HG03442 (cell line): ENCODE results near the gene NOL4L.

Source experiments
- ATAC-seq: cut with Tn5 transposase; IDR thresholded peaks from one replicate; pipeline ENCODE4 v1.9.1; 2021; ENCODE audit warnings: mild to moderate bottlenecking, moderate library complexity; ENCODE audit not compliant: unreplicated experiment

Gene NOL4L

DNA sequence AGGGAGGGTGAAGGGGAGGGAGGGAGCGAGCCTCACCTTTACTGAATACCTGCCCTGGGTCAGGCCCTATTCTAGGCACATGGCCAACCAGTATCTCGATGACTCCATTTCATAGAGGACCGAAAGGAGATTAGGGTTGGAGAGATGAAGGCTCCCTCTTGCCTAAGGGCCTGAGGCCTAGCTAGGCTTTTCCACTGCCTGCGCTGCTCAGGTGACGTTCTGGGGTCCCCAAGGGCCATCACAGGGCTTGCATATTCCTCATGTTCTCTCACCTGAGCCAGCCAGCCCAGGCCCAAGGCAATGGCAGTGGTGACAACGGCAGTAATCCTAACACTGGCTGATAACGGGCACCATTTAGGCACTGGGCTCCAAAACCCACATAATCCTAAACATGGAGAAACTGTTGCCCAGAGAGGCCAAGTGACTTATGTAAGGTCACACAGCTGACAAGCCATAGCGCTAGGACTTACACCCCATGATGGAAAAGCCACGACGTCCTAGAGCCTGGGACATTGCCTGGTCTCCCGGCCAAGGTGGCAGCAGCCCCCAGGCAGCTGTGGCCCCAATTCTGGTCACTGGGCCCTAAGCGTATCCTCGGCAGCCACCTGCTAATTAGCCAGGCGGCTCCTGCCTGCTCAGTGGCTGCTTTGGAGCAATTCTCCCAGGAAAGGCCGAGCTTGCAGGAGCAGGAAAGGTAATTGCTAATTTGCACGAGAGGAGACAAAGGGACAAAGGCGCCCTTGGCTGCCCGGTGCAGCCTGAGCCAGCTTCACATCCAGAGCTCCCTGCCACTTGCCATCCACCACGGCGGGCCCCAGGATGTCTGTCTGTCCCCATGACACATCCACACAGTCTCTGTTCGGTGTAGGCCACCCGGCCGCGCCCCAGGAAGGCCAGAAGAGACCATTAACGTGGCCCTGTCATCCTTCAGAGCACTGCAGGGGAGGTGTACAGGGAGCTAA lies 21.5 kb downstream of the NOL4L start:
- ATAC-seq = no peak

DNA sequence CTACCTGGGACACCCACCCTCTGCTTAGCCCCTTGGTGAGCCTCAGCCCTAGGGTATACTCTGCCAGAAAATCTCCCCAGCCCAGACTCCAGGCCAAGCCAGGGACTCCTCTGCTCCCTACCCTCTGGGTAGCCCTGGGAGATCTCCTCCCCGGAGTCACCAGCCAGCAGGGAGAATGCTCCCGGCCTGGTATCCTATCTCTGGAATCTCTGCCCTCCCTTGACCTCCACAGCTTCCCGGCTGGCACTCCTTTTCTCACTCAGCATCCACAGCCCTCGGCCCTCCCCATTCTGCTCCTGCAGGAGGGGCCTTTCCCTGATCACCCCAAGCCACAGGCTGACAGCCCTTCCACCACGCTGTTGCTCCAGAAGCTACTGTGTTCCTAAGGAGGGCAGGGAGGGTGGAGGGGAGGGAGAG lies 22.6 kb downstream of the NOL4L start:
- ATAC-seq = no peak

- no peak for ATAC-seq
Observed at GRCh38 chr20:32560989-32561830, 23.9 kb downstream of the NOL4L start.

DNA sequence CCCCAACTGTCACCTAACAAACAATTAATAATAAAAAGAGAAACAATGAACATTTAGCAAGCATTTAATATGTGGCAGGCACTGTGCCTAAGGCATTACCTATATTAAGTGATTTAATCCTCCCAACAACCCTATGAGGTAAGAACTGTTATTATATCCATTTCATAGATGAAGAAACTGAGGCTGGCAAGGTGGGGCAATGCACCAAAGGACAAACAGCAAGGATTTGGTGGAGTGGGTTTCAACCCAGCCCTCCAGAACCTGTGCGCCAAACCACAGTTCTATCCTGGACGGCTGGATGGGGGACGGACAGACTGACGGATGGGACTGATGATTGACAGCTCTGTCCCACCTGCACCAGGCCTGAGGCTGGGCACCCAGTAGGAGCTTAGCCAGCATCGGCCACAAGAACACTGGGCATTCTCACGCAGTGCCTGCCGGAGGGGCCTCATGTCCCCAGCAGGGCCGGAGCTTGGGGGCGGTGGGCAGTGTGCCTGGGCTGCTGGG lies 24.6 kb downstream of the NOL4L start:
- no peak for ATAC-seq

- no peak for ATAC-seq
Observed at GRCh38 chr20:32559753-32560380, 25.3 kb downstream of the NOL4L start.

GRCh38 chr20:32559205-32559752 lies 25.9 kb downstream of the NOL4L start:
- ATAC-seq = no peak

GRCh38 chr20:32558526-32558925 lies 26.6 kb downstream of the NOL4L start:
- ATAC-seq = no peak

- ATAC-seq = no peak
Observed at GRCh38 chr20:32557319-32557718, 27.8 kb downstream of the NOL4L start.

DNA sequence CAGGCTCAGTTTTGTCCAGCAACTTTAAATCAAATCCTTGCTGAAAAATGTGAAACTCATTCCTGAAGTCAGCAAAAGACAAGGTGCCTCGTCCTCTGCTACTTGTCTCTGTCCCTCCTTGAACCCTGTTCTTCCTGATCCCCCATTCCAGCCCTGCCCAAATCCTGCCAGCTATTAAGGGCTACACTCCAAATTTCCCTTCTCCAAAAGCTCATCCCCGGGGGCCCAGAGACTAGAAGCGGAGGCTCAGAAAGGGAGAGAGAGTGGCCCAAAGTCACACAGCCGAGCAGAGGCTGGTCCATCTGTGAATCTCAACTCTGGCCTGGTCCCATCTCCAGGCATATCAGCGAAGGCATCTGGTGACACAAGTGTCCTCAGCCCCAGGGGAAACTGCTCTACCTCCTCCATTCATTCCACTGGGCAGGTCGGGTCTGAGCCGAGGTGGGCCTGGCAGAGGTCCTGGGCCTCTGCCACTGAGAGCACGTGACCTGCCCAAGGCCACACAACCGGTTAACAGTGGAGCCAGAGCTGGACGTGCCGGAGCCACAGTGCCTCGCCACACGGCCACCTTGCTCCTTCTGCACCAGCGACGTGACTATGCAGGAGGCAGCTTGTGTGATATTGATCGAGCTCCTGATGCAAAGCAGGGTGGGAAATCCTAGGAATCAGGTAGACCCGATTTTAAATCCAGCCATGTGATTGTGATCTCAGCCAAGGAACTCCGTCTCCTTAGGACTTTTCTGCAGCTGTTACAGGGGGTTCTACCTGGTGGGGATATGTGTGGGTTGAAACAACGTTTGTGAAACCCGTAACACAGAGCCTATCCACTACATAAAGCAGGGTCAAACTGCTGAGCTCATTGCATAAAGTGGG lies 28.6 kb downstream of the NOL4L start:
- no peak for ATAC-seq

GRCh38 chr20:32555584-32555983 lies 29.5 kb downstream of the NOL4L start:
- ATAC-seq = no peak

GRCh38 chr20:32554965-32555289 lies 30.2 kb downstream of the NOL4L start:
- ATAC-seq = no peak

DNA sequence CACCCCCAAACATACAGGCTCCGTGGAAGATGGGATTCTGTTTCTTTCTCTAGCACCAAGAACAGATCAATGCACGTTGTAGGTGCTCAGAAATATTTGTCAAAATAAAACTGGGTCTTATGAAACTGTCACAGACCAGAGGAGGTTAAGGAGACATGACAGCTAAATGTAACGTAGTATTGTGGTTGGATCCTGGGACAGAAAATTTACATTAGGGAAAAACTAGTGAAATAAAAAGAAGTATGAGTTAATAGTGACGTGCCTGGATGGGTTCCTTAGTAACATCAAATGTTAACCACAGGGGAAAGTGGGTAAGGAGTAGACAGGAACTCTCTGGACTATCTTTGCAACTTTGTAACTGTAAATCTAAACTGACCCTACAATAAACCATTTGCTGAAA lies 31.5 kb downstream of the NOL4L start:
- ATAC-seq = no peak

DNA sequence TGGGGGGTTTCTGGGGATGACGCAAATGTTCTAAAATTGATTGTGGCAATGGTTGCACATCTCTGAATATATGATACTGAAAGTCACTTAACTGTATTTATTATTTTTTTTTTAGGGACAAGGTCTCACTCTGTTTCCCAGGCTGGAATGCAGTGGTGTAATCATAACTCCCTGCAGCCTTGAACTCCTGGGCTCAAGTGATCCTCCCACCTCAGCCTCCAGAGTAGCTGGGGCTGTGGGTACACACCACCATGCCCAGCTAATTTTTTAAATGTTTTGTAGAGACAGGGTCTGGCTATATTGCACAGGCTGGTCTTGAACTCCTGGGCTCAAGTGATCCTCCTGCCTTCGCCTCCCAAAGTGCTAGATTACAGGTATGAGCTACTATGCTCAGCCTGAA lies 33.4 kb downstream of the NOL4L start:
- ATAC-seq = no peak

DNA sequence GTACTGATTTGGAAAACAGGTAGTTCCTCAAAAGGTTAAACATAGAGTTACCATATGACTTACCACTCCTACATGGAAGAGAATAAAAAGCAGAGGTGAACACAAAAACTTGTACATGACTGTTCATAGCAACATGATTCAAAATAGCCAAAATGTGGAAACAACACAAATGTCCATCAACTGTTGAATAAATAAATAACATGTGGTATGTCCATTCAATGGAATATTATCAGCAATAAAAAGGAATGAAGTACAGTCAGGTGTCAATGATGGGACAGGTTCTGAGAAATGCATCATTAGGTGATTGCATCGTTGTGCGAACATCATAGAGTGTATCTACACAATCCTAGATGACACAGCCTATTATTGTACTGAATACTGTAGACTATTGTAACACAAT lies 35.3 kb downstream of the NOL4L start:
- ATAC-seq = no peak

- no peak for ATAC-seq
Observed at GRCh38 chr20:32547753-32548034, 37.4 kb downstream of the NOL4L start.

GRCh38 chr20:32546918-32547752 lies 38.0 kb downstream of the NOL4L start:
- ATAC-seq = no peak

DNA sequence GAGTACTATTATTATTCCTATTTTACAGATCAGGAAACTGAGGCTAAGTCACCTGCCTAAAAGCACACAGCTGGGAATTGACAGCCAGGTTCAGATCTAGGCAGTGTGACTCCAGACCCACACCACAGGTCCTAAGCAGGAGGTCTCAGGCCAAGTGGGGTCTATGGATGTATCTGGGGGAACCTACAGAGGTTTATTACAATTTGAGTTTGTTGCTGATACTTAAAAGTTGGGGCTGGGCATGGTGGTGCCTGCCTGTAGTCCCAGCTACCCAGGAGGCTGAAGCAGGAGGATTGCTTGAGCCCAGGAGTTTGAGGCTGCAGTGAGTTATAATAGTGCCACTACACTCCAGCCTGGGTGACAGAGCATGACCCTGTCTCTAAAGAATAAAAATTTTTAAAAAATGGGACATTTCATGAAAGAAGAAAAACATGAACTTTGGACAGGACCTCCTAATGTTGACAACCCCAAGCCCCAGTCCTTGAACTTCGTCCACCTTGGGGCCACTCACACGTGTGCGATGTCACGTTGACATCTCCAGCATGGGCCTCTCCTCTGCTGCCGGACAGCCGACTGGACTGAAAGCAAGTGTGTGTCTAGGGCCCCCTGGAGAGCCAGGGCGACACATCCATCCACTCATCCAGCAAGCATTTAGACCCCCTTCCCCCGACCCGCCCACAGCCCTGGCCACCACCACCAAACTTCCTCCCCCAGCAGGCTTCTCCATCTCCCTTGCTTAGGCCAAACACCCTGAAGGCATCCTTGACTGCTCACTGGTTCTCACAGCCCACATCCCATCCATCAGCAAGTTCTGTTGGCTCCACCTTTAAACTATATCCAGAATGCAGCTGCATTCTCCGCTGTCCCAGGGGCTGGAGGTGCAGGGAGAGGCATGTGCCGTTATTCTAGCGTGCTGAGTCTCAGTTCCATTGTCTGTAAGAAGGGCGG lies 40.0 kb downstream of the NOL4L start:
- no peak for ATAC-seq

DNA sequence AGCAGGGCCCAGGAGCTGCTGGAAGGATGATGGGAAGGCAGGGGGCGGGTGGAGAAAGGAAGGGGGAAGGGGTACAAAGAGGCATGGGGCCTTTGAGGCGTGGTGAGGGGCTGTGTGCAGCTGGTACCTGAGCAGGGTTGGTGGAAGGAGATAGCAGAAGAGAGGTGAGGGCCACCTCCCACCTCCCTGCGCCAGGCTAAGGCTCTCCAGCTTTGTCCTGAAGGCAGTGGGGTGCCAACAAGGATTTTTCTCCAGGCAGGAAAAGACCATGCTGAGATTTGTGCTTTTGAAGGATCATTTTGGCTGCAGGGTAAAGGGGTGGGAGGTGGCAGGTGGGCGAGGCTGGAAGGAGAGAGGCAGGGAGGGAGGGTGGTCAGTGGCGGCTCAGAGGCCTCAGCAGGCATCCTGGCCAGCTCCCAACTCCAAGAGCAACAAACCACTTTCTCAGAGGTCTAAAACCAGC lies 40.8 kb downstream of the NOL4L start:
- ATAC-seq = no peak
